Daoy (cell line): ENCODE results near the gene PPT2. TPM values are rescaled to one million over a fixed set of nuclear protein-coding genes. Genes with fewer than 3 reads are reported as not detected.
"Not testable (repeated sequence)": the region's sequence is repeated elsewhere in the genome, so short reads cannot be mapped to it uniquely, and the experiment has no call there.

Source experiments
- DNase-seq: peaks from one replicate; pipeline ENCODE4 v3.0.0-alpha.2; 2015; ENCODE audit warnings: low read depth
- total RNA-seq: library from RNA; depleted of rRNA; stranded (reverse); fragments of >200 nt; shearing (Covaris generic); gene quantifications from 2 replicates; pipeline ENCODE4 v1.2.3, GENCODE V29; 2014

Gene PPT2
- total RNA-seq, 1 experiment from 2014 or later, result 29.4 TPM

GRCh38 chr6:32176476-32177182 lies 22.7 kb downstream of the PPT2 start:
- DNase-seq, result peak; percentile 61

- peak; percentile 63 for DNase-seq
Observed at GRCh38 chr6:32177183-32177787, 23.3 kb downstream of the PPT2 start.

GRCh38 chr6:32177788-32178546 lies 24.0 kb downstream of the PPT2 start, which contains the start of gene RNF5:
Gene RNF5, plus strand, starts transcription at chr6:32178405. Its CDS starts 107 bp downstream, at chr6:32178512.
- DNase-seq, result peak; percentile 100

GRCh38 chr6:32178547-32179440 lies 24.9 kb downstream of the PPT2 start:
- DNase-seq, result no peak

GRCh38 chr6:32179766-32180405 lies 25.9 kb downstream of the PPT2 start:
- DNase-seq, result no peak

- no peak for DNase-seq
Observed at GRCh38 chr6:32181148-32181702, 27.3 kb downstream of the PPT2 start.

- DNase-seq, result no peak
Observed at GRCh38 chr6:32181915-32182529, 28.1 kb downstream of the PPT2 start.

- DNase-seq, result no peak
Observed at GRCh38 chr6:32182555-32182981, 28.6 kb downstream of the PPT2 start.

- no peak for DNase-seq
Observed at GRCh38 chr6:32183030-32183429, 29.1 kb downstream of the PPT2 start.

- DNase-seq, result no peak
Observed at GRCh38 chr6:32183483-32184083, 29.6 kb downstream of the PPT2 start.

- DNase-seq, result no peak
Observed at GRCh38 chr6:32184084-32184640, 30.2 kb downstream of the PPT2 start, which contains the start of gene AGER. Gene AGER, minus strand, starts transcription at chr6:32184253. Its CDS starts 31 bp downstream, at chr6:32184222.

GRCh38 chr6:32185681-32186131 lies 31.8 kb downstream of the PPT2 start:
- peak; percentile 86 for DNase-seq

- DNase-seq, result not testable (repeated sequence)
Observed at GRCh38 chr6:32186151-32186840, 32.4 kb downstream of the PPT2 start.

- DNase-seq, result no peak
Observed at GRCh38 chr6:32187009-32187709, 33.2 kb downstream of the PPT2 start.

- DNase-seq, result not testable (repeated sequence)
Observed at GRCh38 chr6:32187725-32188380, 33.9 kb downstream of the PPT2 start.

- no peak for DNase-seq
Observed at GRCh38 chr6:32188381-32189068, 34.6 kb downstream of the PPT2 start.
